HEK293 (cell line): ENCODE results near the gene TMED7.

Experiments
- GLI2 ChIP-seq: fragments of 450-650 bp; formaldehyde crosslinking; IDR thresholded peaks from 2 replicates; pipeline ENCODE4; 2017; ENCODE audit warnings: missing biosample characterization, missing genetic modification characterization, low read depth, borderline replicate concordance
- HOXA7 ChIP-seq: sonication (generic); formaldehyde crosslinking; IDR thresholded peaks from 2 replicates; pipeline ENCODE4 v1.8.1; 2022; ENCODE audit warnings: missing genetic modification reagents, borderline replicate concordance
- KLF16 ChIP-seq: fragments of 450-650 bp; formaldehyde crosslinking; IDR thresholded peaks from 2 replicates; pipeline ENCODE4 v1.5.1; 2017; ENCODE audit warnings: missing biosample characterization, missing genetic modification characterization
- MZF1 ChIP-seq: fragments of 450-650 bp; formaldehyde crosslinking; IDR thresholded peaks from 2 replicates; pipeline ENCODE4 v1.5.1; 2017; ENCODE audit warnings: missing biosample characterization, missing genetic modification characterization, borderline replicate concordance
- PRDM1 ChIP-seq: fragments of 450-650 bp; formaldehyde crosslinking; IDR thresholded peaks from 2 replicates; pipeline ENCODE4; 2016; ENCODE audit warnings: missing biosample characterization, missing genetic modification characterization
- SETDB1 ChIP-seq: IDR thresholded peaks from one replicate; pipeline ENCODE4 v1.6.1; 2017; ENCODE audit warnings: mild to moderate bottlenecking, low read length, moderate library complexity, mixed read lengths; ENCODE audit not compliant: insufficient read length
- WT1 ChIP-seq: fragments of 450-650 bp; formaldehyde crosslinking; IDR thresholded peaks from 2 replicates; pipeline ENCODE4 v1.5.1; 2016; ENCODE audit warnings: missing biosample characterization, missing genetic modification characterization
- ZFHX2 ChIP-seq: fragments of 450-650 bp; formaldehyde crosslinking; conservative IDR thresholded peaks from 2 replicates; pipeline ENCODE4 v1.5.1; 2016; ENCODE audit warnings: missing biosample characterization, missing genetic modification characterization
- ZNF211 ChIP-seq: fragments of 450-650 bp; formaldehyde crosslinking; IDR thresholded peaks from 2 replicates; pipeline ENCODE4 v1.5.1; 2016; ENCODE audit warnings: low read depth, missing biosample characterization, missing genetic modification characterization
- ZNF223 ChIP-seq: fragments of 450-650 bp; formaldehyde crosslinking; IDR thresholded peaks from 2 replicates; pipeline ENCODE4 v1.5.1; 2016; ENCODE audit warnings: missing biosample characterization, missing genetic modification characterization
- ZNF423 ChIP-seq: fragments of 450-650 bp; formaldehyde crosslinking; IDR thresholded peaks from 2 replicates; pipeline ENCODE4 v1.5.1; 2016; ENCODE audit warnings: missing biosample characterization, missing genetic modification characterization
- ZNF501 ChIP-seq: fragments of 450-650 bp; formaldehyde crosslinking; IDR thresholded peaks from 2 replicates; pipeline ENCODE4 v1.5.1; 2016; ENCODE audit warnings: missing biosample characterization, missing genetic modification characterization
- ZNF626 ChIP-seq: fragments of 450-650 bp; sonication (Bioruptor Pico); formaldehyde crosslinking; IDR thresholded peaks from 2 replicates; pipeline ENCODE4 v1.5.1; 2018; ENCODE audit warnings: missing biosample characterization, missing genetic modification characterization, inconsistent platforms
- ZNF654 ChIP-seq: fragments of 450-650 bp; formaldehyde crosslinking; IDR thresholded peaks from 2 replicates; pipeline ENCODE4 v1.5.1; 2016; ENCODE audit warnings: low read depth, missing biosample characterization, missing genetic modification characterization
- ZNF660 ChIP-seq: fragments of 450-650 bp; IDR thresholded peaks from 2 replicates; pipeline ENCODE4 v1.5.1; 2018; ENCODE audit warnings: missing biosample characterization, mild to moderate bottlenecking, missing genetic modification characterization
- ZNF670 ChIP-seq: fragments of 450-650 bp; formaldehyde crosslinking; IDR thresholded peaks from 2 replicates; pipeline ENCODE4 v1.5.1; 2016; ENCODE audit warnings: missing biosample characterization, missing genetic modification characterization, low read depth
- ZNF677 ChIP-seq: fragments of 450-650 bp; IDR thresholded peaks from 2 replicates; pipeline ENCODE4 v1.5.0; 2018; ENCODE audit warnings: missing biosample characterization, mild to moderate bottlenecking, missing genetic modification characterization, moderate library complexity
- ZNF843 ChIP-seq: fragments of 450-650 bp; formaldehyde crosslinking; IDR thresholded peaks from 2 replicates; pipeline ENCODE4 v1.5.1; 2016; ENCODE audit warnings: missing biosample characterization, missing genetic modification characterization
- TF ChIP-seq, protein P1 (sequence below): fragments of 450-650 bp; formaldehyde crosslinking; conservative IDR thresholded peaks from 2 replicates; pipeline ENCODE4 v1.5.1; 2016; ENCODE audit warnings: low read depth, missing biosample characterization, missing genetic modification characterization
- TF ChIP-seq, protein P2 (sequence below): fragments of 450-650 bp; formaldehyde crosslinking; IDR thresholded peaks from 2 replicates; pipeline ENCODE4 v1.5.1; 2016; ENCODE audit warnings: missing biosample characterization, missing genetic modification characterization
- TF ChIP-seq, protein P3 (sequence below): fragments of 450-650 bp; formaldehyde crosslinking; IDR thresholded peaks from 2 replicates; pipeline ENCODE4 v1.5.1; 2016; ENCODE audit warnings: missing biosample characterization, missing genetic modification characterization
- TF ChIP-seq, protein P4 (sequence below): fragments of 450-650 bp; formaldehyde crosslinking; IDR thresholded peaks from 2 replicates; pipeline ENCODE4 v1.5.1; 2016; ENCODE audit warnings: missing biosample characterization, missing genetic modification characterization
- TF ChIP-seq, protein P5 (sequence below): fragments of 450-650 bp; formaldehyde crosslinking; IDR thresholded peaks from 2 replicates; pipeline ENCODE4 v1.5.1; 2016; ENCODE audit warnings: missing biosample characterization, missing genetic modification characterization, low read depth
- TF ChIP-seq, protein P6 (sequence below): fragments of 450-650 bp; formaldehyde crosslinking; IDR thresholded peaks from 2 replicates; pipeline ENCODE4; 2016; ENCODE audit warnings: missing biosample characterization, missing genetic modification characterization
- TF ChIP-seq, protein P7 (sequence below): fragments of 450-650 bp; formaldehyde crosslinking; IDR thresholded peaks from 2 replicates; pipeline ENCODE4 v1.5.1; 2016; ENCODE audit warnings: missing biosample characterization, missing genetic modification characterization

Gene TMED7

DNA sequence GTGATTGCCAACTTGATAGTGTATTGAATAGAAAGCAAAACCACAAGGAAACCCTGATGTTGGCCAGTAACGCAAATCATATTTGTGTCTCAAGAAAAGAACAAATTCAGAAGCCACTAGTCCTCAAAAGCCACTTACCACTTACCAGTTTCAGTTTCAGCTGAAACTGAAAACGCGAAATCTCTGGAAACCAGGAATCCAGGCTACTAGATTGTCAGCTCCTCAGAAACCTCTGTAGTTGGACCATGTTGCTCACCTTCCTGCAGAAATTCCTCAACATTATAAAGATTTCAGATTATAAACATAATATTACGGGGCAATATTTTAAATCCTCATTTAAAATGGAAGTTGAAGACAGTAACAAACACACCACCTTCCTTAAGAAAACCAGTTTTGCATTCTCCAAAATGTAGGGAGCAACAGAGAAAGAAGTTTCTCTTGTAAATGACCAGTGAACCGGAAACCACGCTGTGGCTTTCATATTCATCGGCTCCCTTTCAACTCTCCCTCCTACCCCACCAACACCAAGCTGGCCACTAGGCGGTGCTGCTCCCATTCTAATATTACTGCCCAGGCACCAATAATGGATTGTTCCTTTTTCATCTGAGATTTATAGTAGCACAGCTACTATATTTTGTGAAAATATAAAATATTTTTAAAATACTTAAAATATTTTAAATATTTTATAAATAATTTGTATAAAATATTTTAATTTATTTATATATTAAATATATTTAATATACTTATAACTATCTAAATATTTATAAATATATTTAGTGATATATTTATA, 8.7 kb upstream of the TMED7 start (continued):
- TF ChIP-seq ZNF211 (tag by site-specific recombination) (no peak), ZNF843 (no peak), ZNF501 (tag by site-specific recombination) (0 out of 2 replicates have a peak, but pooled peaks have one; percentile 52), SETDB1 (no peak), GLI2 (tag by site-specific recombination) (no peak), MZF1 (tag by site-specific recombination) (no peak), ZNF223 (tag by site-specific recombination) (no peak), ZNF654 (tag by site-specific recombination) (peak; percentile 93), ZFHX2 (no peak), ZNF423 (tag by site-specific recombination) (no peak), WT1 (tag by site-specific recombination) (no peak), ZNF670 (no peak), ZNF660 (tag by site-specific recombination) (0 out of 2 replicates have a peak, but pooled peaks have one; percentile 45), ZNF677 (tag by site-specific recombination) (no peak), KLF16 (tag by site-specific recombination) (no peak), HOXA7 (CRISPR knock-in tag) (no peak), PRDM1 (tag by site-specific recombination) (peak; percentile 93), ZNF626 (tag by site-specific recombination) (no peak)
- TF ChIP-seq, protein P1, sequence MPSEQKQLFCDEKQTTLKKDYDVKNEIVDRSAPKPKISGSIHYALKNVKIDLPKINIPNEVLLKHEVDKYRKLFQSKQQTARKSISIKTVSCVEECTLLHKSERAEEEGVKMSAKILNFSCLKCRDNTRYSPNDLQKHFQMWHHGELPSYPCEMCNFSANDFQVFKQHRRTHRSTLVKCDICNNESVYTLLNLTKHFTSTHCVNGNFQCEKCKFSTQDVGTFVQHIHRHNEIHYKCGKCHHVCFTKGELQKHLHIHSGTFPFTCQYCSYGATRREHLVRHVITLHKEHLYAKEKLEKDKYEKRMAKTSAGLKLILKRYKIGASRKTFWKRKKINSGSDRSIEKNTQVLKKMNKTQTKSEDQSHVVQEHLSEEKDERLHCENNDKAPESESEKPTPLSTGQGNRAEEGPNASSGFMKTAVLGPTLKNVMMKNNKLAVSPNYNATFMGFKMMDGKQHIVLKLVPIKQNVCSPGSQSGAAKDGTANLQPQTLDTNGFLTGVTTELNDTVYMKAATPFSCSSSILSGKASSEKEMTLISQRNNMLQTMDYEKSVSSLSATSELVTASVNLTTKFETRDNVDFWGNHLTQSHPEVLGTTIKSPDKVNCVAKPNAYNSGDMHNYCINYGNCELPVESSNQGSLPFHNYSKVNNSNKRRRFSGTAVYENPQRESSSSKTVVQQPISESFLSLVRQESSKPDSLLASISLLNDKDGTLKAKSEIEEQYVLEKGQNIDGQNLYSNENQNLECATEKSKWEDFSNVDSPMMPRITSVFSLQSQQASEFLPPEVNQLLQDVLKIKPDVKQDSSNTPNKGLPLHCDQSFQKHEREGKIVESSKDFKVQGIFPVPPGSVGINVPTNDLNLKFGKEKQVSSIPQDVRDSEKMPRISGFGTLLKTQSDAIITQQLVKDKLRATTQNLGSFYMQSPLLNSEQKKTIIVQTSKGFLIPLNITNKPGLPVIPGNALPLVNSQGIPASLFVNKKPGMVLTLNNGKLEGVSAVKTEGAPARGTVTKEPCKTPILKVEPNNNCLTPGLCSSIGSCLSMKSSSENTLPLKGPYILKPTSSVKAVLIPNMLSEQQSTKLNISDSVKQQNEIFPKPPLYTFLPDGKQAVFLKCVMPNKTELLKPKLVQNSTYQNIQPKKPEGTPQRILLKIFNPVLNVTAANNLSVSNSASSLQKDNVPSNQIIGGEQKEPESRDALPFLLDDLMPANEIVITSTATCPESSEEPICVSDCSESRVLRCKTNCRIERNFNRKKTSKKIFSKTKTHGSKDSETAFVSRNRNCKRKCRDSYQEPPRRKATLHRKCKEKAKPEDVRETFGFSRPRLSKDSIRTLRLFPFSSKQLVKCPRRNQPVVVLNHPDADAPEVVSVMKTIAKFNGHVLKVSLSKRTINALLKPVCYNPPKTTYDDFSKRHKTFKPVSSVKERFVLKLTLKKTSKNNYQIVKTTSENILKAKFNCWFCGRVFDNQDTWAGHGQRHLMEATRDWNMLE (tag by site-specific recombination), result 0 out of 2 replicates have a peak, but pooled peaks have one; percentile 25
- TF ChIP-seq, protein P2, sequence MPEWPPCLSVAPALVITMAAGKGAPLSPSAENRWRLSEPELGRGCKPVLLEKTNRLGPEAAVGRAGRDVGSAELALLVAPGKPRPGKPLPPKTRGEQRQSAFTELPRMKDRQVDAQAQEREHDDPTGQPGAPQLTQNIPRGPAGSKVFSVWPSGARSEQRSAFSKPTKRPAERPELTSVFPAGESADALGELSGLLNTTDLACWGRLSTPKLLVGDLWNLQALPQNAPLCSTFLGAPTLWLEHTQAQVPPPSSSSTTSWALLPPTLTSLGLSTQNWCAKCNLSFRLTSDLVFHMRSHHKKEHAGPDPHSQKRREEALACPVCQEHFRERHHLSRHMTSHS (tag by site-specific recombination), result no peak
- TF ChIP-seq, protein P3, sequence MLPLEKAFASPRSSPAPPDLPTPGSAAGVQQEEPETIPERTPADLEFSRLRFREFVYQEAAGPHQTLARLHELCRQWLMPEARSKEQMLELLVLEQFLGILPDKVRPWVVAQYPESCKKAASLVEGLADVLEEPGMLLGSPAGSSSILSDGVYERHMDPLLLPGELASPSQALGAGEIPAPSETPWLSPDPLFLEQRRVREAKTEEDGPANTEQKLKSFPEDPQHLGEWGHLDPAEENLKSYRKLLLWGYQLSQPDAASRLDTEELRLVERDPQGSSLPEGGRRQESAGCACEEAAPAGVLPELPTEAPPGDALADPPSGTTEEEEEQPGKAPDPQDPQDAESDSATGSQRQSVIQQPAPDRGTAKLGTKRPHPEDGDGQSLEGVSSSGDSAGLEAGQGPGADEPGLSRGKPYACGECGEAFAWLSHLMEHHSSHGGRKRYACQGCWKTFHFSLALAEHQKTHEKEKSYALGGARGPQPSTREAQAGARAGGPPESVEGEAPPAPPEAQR (tag by site-specific recombination), result no peak
- TF ChIP-seq, protein P4, sequence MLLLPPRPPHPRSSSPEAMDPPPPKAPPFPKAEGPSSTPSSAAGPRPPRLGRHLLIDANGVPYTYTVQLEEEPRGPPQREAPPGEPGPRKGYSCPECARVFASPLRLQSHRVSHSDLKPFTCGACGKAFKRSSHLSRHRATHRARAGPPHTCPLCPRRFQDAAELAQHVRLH (tag by site-specific recombination), result no peak
- TF ChIP-seq, protein P5, sequence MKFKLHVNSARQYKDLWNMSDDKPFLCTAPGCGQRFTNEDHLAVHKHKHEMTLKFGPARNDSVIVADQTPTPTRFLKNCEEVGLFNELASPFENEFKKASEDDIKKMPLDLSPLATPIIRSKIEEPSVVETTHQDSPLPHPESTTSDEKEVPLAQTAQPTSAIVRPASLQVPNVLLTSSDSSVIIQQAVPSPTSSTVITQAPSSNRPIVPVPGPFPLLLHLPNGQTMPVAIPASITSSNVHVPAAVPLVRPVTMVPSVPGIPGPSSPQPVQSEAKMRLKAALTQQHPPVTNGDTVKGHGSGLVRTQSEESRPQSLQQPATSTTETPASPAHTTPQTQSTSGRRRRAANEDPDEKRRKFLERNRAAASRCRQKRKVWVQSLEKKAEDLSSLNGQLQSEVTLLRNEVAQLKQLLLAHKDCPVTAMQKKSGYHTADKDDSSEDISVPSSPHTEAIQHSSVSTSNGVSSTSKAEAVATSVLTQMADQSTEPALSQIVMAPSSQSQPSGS (tag by site-specific recombination), result no peak
- TF ChIP-seq, protein P6, sequence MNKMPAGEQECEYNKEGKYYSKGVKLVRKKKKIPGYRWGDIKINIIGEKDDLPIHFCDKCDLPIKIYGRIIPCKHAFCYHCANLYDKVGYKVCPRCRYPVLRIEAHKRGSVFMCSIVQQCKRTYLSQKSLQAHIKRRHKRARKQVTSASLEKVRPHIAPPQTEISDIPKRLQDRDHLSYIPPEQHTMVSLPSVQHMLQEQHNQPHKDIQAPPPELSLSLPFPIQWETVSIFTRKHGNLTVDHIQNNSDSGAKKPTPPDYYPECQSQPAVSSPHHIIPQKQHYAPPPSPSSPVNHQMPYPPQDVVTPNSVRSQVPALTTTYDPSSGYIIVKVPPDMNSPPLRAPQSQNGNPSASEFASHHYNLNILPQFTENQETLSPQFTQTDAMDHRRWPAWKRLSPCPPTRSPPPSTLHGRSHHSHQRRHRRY, result no peak
- TF ChIP-seq, protein P7, sequence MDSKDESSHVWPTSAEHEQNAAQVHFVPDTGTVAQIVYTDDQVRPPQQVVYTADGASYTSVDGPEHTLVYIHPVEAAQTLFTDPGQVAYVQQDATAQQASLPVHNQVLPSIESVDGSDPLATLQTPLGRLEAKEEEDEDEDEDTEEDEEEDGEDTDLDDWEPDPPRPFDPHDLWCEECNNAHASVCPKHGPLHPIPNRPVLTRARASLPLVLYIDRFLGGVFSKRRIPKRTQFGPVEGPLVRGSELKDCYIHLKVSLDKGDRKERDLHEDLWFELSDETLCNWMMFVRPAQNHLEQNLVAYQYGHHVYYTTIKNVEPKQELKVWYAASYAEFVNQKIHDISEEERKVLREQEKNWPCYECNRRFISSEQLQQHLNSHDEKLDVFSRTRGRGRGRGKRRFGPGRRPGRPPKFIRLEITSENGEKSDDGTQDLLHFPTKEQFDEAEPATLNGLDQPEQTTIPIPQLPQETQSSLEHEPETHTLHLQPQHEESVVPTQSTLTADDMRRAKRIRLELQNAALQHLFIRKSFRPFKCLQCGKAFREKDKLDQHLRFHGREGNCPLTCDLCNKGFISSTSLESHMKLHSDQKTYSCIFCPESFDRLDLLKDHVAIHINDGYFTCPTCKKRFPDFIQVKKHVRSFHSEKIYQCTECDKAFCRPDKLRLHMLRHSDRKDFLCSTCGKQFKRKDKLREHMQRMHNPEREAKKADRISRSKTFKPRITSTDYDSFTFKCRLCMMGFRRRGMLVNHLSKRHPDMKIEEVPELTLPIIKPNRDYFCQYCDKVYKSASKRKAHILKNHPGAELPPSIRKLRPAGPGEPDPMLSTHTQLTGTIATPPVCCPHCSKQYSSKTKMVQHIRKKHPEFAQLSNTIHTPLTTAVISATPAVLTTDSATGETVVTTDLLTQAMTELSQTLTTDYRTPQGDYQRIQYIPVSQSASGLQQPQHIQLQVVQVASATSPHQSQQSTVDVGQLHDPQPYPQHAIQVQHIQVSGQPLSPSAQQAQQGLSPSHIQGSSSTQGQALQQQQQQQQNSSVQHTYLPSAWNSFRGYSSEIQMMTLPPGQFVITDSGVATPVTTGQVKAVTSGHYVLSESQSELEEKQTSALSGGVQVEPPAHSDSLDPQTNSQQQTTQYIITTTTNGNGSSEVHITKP (tag by site-specific recombination), result peak; percentile 78
